ENCODE results near the gene OSBPL5.
"Not testable (repeated sequence)": the region's sequence is repeated elsewhere in the genome, so short reads cannot be mapped to it uniquely, and the experiment has no call there.

The OSBPL5 gene

GRCh38 chr11:3080104-3080503, 85.0 kb downstream of the OSBPL5 start:
- DNase-seq: no peak

GRCh38 chr11:3077846-3078440, 87.2 kb downstream of the OSBPL5 start:
- DNase-seq: no peak

- DNase-seq: no peak
Measured at GRCh38 chr11:3077189-3077836, 87.8 kb downstream of the OSBPL5 start.

DNA sequence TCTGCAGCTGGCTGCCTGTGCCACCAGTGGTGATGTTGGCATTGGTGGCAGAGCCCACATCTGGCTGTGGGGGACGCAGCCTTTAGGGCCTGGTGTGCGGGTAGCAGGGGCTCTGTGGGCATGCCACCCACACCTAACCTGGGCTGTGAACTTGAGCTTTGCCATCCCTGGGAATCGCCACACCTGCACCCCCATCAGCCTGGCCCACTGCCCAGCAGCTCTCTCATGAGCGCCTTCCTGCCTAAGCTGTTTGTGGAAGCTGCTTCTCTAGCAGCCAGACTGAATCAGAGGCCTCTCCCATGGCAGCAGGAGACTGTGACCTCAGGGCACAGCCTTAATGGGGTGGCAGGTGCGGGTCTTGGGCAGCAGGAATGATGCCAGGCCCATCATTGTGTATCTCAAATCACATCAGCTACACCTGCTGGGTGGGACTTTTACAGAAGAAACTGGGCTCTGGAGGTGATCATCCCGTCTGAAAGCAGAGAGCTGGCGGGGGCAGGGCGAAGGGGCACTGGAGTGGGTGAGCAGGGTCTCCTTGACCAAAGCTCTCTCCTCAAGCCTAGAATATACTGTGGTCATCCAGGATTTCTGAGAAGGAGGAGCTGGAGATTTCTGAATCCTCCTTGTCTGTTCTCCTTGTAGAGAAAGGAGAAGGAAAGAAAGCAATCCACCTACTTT, 90.1 kb downstream of the OSBPL5 start:
- no peak for DNase-seq

GRCh38 chr11:3073029-3073435, 92.1 kb downstream of the OSBPL5 start:
- DNase-seq: no peak

DNA sequence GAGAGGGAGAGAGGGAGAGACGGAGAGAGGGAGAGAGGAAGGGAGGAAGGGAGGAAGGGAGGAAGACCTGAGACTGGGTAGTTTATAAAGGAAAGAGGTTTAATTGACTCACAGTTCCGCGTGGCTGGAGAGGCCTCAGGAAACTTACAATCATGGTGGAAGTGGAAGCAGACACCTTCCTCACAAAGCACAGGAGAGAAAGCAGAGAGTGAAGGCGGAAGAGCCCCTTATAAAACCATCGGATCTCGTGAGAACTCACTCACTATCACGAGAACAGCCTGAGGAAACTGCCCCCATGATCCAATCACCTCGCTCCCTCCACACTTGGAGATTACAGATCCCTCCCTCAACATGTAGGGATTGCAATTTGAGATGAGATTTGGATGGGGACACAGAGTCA, 95.7 kb downstream of the OSBPL5 start:
- DNase-seq: no peak

GRCh38 chr11:3066308-3066707, 98.8 kb downstream of the OSBPL5 start:
- DNase-seq: not testable (repeated sequence)

- not testable (repeated sequence) for DNase-seq
Measured at GRCh38 chr11:3064709-3065108, 100.4 kb downstream of the OSBPL5 start.

DNA sequence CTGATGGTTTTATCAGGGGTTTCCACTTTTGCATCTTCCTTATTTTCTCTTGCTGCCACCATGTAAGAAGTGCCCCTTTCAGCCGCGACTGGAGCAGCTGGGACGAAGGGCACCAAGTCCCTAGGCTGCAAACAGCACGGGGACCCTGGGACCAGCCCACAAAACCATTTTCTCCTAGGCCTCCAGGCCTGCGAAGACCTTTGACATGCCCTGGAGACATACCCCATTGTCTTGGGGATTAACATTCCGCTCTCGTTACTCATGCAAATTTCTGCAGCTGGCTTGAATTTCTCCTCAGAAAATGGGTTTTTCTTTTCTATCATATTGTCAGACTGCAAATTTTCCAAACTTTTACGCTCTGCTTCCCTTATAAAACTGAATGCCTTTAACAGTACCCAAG, 101.2 kb downstream of the OSBPL5 start:
- DNase-seq: not testable (repeated sequence)

DNA sequence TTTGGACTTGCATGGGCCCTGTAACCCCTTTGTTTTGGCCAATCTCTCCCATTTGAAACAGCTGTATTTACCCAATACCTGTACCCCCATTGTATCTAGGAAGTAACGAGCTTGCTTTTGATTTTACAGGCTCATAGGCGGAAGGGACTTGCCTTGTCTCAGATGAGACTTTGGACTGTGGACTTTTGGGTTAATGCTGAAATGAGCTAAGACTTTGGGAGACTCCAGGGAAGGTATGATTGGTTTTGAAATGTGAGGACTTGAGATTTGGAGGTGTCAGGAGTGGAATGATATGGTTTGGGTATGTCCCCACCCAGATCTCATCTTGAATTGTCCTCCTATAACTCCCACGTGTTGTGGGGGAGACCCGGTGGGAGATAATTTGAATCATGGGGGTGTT, 101.7 kb downstream of the OSBPL5 start:
- not testable (repeated sequence) for DNase-seq

DNA sequence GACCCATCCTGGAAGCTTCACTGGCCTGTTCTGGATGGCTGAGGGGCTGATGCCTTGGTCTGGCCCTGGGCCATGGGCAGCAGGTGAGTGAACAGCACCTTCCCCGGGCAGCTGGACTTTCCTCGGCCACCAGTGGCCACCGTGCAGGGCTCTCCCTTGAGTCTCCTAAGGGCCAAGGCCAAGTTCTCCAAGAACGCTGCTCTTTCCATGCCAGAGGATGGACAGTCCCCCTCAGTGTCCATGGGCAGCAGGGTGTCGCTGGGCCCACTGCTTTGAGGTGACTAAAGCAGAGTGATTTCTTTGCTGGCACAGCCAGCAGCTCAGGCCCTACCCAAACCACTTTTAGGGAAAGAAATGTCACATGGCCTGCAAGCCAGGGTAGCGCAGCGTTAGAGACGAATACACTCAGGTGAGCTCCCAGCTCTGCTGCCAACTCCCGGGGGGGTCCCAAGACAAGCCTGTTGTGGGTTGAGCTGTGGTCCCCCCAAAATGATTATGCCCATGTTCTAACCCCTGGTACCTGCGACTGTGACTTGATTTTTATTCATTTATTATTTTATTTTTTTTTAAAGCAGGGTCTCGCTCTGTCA, 104.6 kb downstream of the OSBPL5 start:
- no peak for DNase-seq

DNA sequence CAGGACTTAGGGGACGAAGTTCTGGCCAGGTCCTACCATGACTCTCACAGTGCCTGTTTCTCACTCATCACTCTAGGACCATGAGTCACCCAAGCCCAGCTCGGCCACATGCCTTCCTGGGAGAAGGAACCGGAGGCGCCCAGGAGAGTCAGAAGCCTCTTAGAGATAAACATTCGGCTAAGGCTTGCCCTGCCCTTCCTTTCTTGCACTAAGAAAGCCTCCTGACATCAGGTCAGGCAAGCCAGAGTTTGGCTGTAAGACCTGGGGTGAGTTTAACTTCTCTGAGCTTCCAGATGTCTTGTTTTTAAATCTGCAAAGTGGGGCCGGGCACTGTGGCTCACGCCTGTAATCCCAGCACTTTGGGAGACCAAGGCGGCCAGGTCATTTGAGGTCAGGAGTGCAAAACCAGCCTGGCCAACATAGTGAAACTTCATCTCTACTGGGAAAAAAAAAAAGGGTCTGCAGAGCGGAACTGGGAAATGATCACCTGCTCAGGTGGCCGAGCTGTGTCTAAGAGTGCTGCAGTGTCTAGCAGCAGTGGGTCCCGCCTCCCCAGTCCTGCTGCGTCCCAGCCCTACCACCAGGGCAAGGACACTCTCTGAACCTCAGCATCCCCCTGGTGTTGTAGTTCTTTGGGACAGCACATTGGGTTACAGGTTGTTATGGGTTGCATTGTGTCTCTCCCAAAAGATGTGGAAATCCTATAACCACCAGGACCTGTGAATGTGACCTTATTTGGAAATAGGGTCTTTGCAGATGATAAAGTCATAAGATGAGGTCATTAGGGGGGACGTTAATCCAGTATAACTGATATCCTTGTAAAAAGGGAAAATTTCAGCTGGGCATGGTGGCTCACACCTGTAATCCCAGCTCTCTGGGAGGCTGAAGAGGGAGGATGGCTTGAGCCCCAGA, 106.1 kb downstream of the OSBPL5 start:
- peak; percentile 89 for DNase-seq

- peak; percentile 97 for DNase-seq
Measured at GRCh38 chr11:3057069-3057963, 107.8 kb downstream of the OSBPL5 start, which contains the start of gene CARS1. TSS of gene CARS1 (minus strand) at chr11:3057423. CDS start at chr11:3057367, 56 bp downstream.

GRCh38 chr11:3056296-3057068, 108.6 kb downstream of the OSBPL5 start:
- DNase-seq: no peak

GRCh38 chr11:3055891-3056290, 109.2 kb downstream of the OSBPL5 start:
- no peak for DNase-seq

DNA sequence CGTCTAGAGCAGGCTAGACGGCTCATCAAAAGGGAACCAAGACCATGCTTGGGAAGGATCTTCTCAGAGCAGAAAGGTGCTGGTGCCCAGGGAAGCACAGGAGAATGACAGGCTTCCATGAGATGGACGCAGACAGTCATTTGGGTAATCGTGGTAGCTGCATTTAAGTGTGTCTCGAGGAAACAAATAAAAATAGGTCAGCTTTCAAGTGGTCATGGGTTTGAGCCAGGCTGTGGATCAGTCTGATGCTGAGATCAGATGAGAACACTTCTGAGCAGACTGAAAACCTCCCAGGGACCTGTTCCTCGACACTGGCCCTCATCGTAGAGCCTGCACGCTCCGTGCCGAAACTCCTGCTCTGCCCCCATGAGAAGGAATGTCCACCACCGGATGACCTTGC, 112.5 kb downstream of the OSBPL5 start:
- no peak for DNase-seq

GRCh38 chr11:3052109-3052479, 113.0 kb downstream of the OSBPL5 start:
- DNase-seq: no peak

GRCh38 chr11:3051196-3052108, 113.7 kb downstream of the OSBPL5 start:
- no peak for DNase-seq

DNA sequence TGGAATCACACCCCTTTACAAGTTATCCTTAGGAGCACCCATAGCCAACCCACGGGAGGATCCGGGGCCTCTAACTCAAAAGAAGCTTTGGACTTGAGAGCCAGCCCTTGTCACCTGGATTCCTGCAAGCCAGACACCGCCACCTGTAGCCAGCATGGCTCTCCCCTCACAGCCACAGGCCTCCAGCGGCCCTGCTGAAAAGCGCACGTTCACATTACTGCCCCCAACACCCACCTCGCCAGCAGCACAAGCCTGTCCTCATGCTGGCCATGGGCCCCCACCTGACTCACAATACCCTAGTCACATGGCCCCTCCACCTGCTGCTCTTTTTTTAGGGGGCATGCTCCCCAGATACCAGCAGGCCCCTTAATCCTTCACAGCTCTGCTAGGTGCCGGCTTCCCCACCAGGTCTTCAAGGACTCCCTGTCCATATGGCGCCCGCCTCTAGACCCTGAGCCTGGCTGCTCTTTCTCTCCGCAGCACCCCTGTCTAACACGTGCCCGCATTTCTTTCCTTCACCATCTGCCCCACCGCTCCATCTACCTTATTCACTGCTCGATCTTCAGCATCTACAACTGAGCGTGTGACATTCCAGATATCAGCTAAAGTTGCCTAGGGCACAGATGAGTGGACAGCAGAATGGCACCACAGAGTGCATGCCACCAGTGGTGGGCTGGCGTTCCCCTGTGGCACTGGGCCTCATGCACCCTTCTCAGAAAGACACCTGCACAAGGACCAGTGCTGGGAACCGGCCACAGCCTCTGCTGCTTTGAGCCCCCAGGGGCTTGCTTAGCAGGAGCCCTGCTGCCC, 114.5 kb downstream of the OSBPL5 start:
- DNase-seq: no peak
